ENCODE results near the gene PPP1R12C.
"Not testable (repeated sequence)": the region's sequence is repeated elsewhere in the genome, so short reads cannot be mapped to it uniquely, and the experiment has no call there.

The PPP1R12C gene

GRCh38 chr19:55116859-55117662, at the start of gene PPP1R12C:
TSS of gene PPP1R12C (minus strand) at chr19:55117637. CDS start at chr19:55117543, 94 bp downstream.
- DNase-seq = no peak

DNA sequence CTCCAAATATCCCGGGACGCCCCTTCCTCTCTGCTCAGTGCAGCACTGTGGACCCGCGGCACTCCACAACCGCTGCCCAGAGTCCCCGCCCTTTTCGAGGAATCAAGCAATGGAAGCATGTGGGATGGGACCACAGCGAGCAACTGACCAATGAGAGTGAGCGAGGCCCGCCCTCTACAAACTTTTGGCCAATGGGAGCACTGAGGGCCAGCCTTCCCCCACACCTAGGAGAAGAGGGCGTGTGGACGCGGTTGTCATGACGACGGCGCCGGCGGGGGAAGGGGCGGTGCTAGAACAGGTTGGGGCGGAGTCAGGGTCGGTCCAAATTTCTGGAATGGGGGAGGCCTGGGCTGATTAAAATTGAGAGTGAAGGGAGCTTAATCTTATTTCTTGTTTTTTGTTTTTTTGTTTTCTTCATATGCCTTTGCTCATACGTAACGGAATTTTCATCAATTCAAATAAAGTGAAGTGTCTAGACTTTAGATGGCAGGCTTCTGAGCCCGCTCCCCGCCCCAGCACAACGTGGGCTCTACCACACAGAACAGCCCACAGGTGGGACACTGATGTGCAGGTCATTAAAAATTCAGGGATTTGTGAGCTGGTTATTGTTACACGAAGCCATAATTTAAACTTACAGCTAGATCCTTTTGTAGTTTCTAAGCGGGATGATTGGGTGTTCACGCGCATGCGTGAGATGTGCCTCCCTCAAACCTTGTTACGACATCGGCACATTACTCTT, 49.3 kb upstream of the PPP1R12C start, which contains the start of gene DNAAF3:
TSS of gene DNAAF3 (minus strand) at position 84 of the 739 bp plus-strand sequence. CDS start 200 bp downstream, outside the sequence.
- peak; percentile 92 to 98 for DNase-seq

DNA sequence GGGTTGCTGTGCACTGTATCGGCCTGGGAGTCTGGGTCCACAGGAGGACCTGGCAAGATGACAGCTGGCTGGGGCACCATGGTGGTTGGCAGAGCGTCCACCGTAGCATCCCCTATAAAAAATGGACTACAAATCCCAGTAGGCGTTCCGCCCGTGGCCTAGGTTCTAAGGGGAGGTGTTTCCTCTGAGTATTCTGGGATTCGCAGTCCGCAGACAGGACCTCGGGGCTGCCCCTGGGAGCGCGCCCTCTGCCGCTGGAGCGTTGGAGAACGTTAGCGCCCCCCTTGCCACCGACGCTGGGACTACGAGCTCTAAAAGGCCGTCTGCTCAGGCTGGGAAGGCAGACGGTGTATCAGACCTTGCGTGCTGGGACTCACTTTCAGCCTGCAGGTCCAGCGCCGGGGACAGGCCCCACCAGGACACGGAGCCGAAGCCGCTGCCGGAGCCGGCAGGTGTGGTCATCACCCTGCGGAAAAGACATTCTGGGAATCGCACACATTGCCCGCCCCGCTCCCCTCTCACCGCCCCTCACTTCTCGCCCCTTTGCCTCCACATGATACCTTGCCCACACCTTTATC, 48.6 kb upstream of the PPP1R12C start:
- peak; percentile 30 to 71 for DNase-seq

DNA sequence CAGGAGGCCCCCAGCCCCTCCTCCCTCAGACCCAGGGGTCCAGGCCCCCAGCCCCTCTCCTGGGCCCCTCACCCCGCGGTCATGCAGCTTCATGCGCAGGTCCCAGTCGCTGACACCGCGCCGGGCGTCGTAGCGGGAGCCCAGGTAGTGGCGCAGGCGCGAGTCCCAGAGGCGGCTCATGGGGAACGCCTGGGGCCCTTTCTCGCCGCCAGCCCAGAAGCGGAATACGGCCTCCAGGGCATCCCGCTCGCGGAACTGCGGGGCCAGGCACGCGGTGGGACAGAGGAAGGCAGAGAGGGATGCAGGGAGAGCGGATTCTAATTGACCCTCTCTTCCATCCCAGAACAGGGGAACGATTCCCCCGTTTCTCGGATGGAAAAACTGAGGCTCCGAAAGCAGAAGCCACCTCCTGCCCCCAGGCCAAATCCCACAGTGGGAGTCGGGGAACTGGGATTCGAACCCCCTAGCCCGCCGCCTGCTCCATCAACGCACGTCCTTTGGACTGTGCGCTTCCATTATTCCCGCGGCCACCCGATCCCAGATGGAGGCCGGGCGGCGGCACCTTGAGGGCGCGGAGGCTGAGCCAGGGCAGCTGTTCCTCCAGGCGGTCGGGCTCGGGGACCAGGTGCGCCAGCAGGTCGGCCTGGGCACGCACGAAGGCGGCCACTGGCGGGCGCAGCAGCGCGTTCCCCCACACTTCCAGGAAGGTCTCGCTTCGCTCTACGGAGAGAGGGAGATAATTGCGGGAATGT, 44.3 kb upstream of the PPP1R12C start:
- no peak for DNase-seq

DNA sequence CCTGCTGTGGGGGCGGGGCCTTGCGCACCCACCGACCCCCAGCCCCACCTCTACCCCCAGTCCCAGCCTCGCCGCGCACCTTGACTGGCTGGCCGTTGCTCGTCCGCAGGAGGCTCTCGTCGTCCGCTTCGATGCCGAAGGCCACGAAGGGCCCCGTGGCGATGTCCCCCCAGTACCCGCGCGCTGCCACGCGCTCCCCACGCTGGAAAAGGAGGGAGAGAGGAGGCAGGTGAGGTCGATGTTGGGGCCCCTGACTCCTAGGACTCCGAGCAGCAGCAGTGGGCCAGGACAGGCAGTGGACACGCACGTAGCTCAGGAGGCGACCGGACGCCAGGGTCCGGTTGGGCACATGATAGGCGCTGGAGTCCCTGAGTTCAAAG, 43.5 kb upstream of the PPP1R12C start:
- DNase-seq = no peak

DNA sequence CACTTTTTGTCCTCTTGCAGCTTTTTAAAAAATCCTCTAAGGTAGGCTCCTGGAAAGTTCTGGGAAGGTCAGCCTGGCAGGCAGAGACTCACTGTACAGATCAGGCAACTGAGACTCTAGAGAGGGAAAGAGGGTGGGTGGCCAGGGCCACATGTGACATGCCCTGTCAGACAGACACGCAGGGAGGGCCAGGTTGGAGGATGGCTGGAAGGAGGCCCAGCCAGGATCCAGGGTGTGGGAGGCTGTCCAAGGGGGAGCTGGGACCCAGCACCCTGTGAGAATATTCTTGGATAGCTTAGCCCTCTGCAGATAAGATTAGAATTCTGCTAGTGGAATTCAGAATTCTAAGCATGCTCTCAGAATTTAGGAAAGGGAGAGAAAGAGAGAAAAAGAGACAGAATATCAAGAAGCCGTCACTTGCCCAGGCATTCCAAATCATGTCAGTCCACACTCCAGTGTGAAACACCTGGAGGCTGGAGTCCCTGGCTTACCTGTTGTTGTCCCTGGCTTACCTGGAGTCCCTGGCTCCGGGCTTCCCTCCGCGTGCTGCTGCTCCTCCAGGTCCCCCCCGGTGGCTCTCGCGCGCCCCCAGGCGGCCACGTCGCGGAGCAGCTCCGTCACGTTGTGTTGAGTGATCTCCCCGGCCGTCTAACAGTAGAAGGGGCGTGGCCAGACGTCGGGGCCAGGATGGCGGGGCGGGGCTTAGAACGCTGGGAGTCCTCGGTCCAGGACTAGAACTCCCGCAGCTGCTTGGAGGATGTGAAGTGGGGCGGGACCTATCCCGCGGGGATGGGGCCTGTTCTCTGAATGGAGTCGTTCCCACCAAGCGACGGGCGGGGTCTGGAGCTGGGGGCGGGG, 42.9 kb upstream of the PPP1R12C start:
- DNase-seq = peak; percentile 81 to 94

DNA sequence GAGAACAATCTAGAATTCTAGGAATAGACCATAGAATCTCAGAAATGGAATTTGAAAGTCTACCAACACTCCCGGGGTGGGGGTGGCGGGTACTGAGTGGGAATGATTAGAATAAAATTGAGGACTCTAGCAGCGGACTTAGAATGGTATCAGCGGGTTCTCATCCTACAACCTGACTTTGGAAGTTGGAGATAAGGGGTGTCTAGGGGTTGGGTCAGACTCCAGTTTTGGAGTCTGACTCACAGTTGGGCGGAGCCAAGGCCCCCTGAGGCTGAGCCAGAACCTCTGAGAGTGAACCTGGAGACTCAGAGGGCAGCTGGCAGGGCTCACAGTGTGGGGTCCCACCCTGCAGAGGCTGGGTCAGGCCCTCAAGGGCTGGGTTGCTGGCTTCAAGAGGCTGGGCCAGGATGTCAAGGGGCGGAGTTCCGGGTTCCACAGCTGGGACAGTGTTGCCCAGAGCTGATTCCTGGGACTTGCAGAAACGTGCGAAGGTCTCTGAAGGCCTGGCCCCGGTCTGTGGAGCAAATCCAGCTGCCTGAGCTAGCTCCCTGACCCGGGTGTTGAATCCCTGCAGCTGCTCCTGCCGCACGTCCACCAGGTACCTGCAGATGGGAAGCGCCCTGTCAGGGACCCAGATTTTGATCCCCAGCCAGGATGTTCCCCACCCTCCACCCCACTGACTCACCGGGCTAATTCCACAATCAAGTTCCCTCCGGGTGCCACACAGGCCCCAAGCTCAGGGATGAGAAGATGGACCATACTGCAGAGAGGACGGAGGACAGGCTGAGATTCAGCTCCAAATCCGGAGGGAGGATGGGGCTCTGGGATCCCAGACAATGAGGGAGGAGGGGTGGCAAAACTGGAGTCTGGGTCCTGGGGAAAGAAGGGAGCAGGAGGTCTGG, 41.7 kb upstream of the PPP1R12C start:
- DNase-seq = peak in 1 of 2 experiments; percentile 43

DNA sequence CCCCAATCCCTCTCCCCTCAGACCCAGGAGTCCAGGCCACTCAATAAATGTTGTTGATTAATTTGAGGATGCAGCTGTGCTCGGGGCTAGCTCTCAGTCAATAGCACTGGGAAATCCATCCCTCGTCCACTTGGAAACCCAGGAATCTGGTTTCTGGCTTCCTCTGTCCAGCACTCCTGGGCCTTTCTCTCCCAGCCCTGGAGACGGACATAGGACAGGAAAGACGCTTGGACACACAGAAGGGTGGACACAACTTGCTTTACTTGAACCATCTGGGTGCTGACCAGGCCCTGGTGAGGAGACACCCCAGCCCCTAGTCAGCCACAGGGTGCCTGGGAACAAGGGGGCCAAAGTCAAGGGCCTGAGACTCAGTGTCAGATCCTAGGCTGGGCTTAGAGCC, 41.0 kb upstream of the PPP1R12C start:
- DNase-seq = no peak

- no peak for DNase-seq
Measured at GRCh38 chr19:55157064-55157908, 39.8 kb upstream of the PPP1R12C start, which contains the start of gene TNNI3. TSS of gene TNNI3 (minus strand) at chr19:55157732. CDS start at chr19:55157589, 143 bp downstream.

- DNase-seq = peak; percentile 5 to 73
Measured at GRCh38 chr19:55156202-55157063, 39.0 kb upstream of the PPP1R12C start.

GRCh38 chr19:55155784-55156183, 38.3 kb upstream of the PPP1R12C start:
- DNase-seq = not testable (repeated sequence)

- no peak for DNase-seq
Measured at GRCh38 chr19:55153652-55154264, 36.3 kb upstream of the PPP1R12C start.

DNA sequence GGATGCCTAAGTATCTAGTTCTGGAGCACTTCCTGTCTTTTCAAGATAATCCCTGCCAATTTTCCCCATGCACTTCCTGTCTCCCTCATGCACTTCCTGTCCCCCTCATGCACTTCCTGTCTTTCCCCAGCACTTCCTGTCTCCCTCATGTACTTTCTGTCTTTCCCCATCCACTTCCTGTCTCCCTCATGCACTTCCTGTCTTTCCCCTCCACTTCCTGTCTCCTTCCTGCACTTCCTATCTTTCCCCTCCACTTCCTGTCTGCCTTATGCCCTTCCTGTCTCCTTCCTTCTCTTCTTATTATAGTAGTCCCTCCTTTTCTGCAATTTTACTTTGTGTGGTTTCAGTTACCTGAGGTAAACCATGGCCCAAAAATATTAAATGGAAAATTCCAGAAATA, 34.6 kb upstream of the PPP1R12C start:
- no peak for DNase-seq

GRCh38 chr19:55149078-55150003, 31.9 kb upstream of the PPP1R12C start, which contains the start of gene TNNT1:
TSS of gene TNNT1 (minus strand) at chr19:55149206. CDS start at chr19:55147157, 2,049 bp downstream.
- no peak for DNase-seq

GRCh38 chr19:55147545-55148251, 30.3 kb upstream of the PPP1R12C start:
- no peak for DNase-seq

DNA sequence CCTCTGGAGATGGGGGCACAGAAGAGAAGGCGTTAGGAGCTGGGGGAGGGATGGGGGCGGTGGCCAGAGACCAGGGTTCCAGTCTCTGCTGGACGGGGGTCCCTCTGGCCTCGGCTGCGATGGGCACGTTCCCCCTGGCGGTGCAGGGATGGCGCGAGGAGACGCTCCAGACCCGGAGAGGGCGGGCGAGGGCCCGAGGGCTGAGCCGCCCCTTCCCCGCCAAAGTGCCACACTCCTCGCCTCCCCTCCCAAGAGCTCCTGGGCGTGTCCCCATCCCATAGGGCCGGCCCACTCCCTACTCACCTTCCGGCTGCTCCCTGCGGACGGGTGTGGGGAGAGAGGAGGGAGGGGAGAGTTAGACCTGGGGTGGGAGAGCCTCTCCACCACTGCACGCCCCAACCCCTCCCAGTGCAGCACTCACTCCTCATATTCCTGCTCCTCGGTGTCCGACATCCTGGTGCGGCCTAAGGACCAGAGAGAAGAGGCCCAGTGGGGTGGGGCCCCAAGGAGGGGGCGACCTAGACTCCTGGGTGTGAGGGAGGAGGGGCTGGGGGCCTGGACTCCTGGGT, 29.4 kb upstream of the PPP1R12C start:
- peak in 1 of 2 experiments; percentile 39 for DNase-seq
